ENCODE data around the gene PAIP2B.
A peak's percentile ranks its signal among the peaks of the same experiment; 100 is the strongest.
"Not testable (repeated sequence)": the region's sequence is repeated elsewhere in the genome, so short reads cannot be mapped to it uniquely, and the experiment has no call there.

Gene PAIP2B, protein sequence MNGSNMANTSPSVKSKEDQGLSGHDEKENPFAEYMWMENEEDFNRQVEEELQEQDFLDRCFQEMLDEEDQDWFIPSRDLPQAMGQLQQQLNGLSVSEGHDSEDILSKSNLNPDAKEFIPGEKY

DNA sequence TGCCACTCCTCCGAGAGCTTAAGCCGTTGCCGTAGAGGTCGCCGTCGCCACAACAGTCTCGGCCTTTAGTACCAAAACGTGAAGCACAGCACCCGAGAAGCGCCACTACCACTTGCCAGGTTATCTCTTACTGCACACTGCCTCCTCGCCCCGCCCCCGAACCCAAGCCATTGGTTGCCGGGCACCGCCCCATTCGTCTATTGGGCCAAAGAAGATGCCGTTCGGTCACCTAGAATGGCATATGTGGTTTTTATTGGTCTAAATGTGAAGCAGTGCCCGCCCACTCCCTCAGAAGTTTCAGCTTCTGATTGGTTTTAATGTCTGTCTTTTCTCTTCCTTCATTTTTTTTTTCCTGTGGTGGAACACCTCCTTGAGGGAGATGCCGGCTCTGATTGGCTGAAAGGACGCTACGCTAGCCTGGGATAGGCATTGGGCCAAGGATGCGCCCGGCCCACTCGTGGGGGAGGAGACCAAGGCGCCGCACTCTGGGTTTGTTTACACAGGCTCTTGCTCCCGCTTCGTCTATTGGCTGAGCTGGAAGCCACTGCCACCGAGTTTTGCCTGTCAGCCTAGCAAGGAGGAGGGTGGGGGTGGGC lies at the start of gene PAIP2B:
Gene PAIP2B, minus strand, starts transcription at position 139 of the 596 bp plus-strand sequence. CDS start 24,514 bp downstream, outside the sequence.
- DNase-seq: peak; percentile 98

DNA sequence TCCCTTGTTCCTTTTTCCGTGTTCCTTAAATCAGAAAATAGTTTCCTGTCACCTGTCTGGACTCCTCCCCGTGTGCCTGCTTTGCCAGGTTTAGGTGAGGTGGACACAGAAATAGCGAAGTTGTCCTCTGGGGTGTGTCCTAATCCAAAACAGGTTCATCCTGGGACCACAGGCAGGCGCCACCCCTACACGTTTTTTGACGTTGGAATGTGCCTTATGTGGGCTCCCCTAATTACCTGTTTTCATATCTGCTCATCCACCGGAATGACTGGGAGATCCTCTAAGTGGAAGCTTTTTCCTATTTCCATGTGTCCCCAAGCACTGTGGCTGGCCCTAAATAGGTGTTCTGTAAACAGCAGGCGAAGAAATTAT lies 49.0 kb upstream of the PAIP2B start:
- DNase-seq: no peak

DNA sequence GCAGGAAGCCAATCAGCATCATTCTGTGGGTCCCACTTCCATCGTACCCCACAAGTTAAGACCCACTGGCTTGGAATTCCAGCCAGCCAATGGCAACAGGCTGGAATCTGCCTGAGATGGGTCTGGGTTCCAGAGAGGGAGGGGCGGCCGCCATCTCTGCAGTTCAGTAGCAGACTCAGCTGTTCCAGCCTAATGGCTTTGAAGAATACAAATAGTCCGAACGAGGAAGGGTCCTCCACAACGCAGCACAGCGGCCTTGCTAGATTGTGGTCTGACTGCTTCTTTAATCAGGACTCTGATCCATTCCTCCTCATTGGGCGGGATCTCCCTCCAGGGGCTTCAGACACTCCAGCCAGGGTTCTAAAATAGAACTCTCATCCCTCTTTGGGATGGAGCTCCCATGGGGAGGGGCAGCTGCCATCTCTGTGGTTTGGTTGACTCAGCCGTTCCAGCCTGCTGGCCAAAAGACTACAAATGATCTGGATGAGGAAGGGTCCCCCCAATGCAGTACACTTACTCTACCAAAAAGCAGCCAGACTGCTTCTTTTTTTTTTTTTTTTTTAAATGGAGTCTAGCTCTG lies 42.7 kb upstream of the PAIP2B start:
- DNase-seq: no peak

DNA sequence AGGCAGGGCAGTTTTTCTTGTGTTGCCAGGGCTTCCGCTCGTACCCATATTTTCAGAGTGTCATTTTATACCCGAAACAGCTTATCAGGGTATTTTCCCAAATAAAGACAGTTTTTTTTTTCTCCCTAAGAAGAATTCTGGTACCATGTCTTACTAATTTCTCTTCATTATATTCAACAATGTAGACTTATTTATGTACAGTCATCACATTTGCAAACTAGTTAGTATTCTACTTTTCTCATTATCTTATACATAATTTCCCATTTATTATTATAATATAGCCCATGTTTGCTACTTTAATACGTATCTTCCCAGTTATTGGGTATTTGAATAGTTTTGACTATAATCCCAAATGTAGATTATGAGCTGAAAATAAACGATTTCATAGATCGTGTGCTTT lies 36.5 kb upstream of the PAIP2B start:
- no peak for DNase-seq

DNA sequence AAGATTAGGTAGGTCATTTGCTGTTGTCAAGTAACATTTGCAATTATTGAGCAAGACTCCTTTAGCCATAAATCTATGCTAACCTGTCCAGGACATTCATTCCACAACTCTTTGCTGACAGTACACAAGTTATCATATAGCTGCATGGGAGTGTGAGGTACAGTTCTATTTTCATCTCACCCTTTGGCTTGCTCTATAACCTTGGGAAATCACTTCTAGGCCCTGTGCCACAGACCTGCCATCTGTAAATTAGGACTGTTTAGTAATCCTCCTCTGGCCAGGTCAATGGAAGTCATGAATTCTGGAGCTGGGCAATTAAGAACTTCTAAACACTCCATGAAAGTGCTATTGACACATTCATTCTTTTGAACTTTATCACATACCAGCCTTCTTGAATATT lies 34.6 kb upstream of the PAIP2B start:
- DNase-seq: no peak

DNA sequence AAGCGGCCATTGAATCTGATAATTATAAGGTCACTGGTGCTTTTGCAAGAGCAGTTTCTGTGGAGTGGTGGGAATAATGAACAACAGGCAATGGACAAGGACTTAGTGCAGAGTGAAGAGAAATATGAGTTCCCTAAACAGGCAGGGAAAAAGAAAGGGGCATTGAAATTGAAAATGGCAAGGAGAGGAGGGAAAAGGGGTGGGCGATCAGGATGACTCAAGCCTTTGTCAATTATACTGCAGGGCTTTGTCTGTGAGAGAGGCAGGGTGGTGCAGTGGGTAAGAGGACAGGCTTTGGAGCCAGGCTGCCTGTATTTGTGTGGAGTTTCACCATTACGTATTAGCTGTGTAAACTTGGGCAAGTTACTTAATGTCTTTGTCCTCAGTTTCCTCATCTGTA lies 29.5 kb upstream of the PAIP2B start:
- no peak for DNase-seq

DNA sequence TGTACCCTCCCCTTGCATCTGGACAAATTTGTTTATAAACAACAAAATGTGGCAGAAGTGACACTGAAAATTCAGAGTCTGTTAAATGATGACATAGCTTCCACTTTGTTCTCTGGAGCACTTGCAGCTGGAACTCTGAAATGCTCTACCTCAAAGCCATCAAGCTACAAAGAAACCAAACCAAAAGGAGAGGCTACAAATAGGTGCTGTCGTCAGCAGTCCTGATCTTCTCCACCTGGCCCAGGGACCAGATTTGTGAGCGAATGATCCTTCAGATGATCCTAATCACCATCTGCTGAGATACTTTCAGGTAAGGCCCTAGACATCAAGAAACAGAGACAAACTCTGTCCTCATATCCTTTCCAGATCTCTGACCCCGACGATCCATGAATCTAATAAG lies 27.9 kb upstream of the PAIP2B start:
- DNase-seq: no peak

DNA sequence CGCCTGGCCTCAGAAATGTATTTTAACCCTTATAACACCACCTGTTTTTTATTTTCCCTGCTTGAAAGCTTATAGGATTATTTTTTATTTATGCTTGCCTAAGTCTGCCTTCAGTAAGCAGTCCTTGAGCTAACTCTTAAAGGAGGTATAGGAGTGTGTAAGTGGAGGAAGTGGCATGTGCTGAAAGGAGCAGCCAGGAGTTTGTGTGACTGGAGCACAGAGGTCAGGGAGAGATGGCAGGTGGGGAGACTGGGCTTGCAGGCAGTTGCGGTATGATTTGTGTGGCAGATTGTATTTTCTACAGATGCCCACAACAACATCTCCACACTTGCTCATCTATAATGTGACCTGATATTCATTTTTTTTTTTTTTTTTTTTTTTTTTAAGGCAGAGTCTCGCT lies 27.2 kb upstream of the PAIP2B start:
- DNase-seq: no peak

DNA sequence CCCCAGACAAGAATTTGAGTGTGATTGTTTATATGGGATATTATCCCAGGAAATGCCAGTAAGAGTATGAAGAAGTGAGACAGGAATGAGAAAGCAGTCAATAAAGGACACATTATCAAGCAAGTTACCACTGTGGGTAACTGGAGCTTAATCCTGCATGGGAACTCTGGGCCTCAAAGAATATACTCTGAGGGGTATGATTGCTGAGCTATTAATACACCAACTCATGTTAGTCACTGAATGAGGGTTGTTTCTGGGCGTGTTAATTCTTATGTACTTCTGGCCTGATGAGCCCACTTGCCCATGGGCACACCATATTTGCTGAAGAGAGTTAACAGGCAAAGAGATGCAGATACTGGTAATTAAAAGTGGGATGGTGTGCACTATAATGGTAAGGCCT lies 26.6 kb upstream of the PAIP2B start:
- no peak for DNase-seq

DNA sequence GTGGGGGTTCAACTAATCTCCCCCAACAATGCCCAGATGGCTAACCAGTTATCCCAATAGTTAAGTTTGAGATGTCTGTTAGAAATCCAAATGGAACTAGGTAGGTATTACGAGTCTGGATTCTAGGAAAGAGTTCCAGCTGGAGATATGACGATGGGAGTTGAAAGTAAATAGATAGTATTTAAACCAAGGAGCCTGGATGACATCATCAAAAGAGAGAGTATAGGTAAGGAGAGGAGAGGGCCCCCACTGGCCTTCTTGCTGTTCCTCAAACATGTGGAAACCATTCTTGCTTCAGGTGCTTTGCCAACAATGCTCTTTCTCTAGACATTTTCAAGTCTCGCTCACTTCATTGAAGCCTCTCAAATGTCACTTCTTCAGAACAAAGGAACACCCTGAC lies 26.0 kb upstream of the PAIP2B start:
- no peak for DNase-seq

DNA sequence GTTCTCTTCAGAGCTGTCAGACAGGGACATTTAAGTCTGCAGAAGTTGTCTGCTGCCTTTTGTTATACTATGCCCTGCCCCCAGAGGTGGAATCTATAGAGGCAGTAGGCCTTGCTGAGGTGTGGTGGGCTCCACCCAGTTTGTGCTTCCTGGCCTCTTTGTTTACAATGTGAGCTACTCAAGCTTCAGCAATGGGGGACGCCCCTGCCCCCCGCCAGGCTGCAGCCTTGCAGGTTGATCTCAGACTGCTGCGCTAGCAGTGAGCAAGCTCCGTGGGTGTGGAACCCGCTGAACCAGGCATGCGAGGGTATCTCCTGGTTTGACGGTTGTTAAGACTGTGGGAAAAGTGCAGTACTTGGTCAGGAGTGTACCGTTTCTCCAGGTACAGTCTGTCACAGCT lies 24.0 kb upstream of the PAIP2B start:
- DNase-seq: no peak

DNA sequence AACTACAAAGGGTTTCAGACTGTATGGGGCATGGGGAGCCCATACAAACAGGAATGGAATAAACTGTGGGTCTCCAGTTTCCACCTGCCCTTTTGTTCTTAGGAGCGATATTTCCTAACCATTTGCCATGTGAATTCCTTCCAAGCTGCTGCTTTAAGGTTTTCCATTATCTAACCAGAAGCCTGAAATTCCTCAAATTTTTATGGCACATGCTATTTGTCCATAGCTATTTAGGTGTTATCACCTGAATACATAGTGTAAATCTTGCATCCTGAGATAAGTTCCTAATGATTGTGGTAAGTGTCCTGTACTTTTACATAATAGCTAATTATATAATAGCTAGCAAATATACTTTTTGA lies 17.4 kb upstream of the PAIP2B start:
- DNase-seq: no peak

DNA sequence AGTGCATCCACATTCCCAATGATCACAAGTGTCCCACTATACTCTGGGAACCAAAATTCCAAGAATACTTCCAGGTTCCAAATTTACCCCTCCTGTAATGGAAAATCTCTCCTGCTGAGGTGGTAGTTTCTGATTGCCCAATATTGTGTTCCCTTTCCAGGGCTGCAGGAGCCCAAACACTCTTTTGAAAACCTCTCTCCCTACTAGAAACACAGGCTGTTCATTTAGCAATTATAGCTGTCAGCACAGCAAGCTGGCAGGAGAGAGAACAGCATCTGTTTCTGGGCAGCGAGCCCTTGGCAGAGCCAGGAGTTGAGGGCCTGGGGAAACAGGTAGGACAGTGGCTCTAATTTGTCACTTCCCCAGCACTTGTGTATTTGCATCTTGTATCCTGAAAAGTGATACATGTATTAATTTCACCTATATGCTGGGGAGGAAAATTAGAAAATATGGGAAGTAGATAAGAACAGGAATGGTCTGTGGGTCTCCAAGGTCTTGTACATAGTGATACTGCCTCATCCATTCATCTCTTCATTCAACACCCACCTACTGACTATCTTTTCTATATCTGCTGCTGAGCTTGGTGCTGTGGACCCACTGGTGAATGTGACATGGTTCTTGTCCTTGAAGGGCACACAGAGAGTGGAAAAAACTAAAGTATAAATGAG lies 16.9 kb upstream of the PAIP2B start:
- DNase-seq: no peak

DNA sequence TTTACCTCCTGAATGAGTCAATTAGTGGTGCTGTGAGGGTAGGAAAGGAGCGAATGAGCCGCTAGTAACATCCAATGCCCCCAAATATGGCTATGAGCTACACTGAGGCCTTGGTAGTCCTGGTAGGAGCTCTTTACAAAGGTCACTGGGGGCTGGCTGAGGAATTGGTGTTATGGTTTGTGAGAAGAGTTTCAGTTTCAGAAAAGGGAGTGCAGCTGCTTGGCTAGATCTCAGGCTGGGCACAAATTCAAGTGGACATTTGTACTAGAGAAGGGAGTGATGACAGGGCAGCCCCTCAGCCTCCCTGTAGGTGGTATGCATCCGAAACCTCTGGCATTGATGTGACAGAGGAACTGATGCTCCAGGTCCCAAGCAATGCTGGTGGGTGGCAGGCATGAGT lies 13.9 kb upstream of the PAIP2B start:
- DNase-seq: no peak

DNA sequence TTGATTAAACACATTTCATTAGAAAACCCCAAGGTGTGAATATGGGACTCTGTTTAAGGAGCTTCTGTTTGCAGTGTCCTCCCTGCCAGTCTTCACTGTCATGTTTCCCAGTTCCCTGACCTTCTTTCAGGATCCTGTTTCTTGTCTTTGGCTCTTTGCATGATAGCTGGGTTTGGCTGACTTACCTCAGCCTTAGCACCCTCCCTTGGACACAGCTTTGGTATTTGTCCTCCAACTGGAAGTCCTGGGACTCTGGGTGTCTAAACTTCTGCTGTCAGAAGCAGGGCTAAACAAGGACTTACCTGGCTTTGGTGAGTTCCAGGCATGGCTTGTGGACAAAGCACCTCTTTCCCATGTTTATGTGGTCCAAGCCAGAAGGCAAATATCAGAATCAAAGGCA lies 11.2 kb upstream of the PAIP2B start:
- no peak for DNase-seq

DNA sequence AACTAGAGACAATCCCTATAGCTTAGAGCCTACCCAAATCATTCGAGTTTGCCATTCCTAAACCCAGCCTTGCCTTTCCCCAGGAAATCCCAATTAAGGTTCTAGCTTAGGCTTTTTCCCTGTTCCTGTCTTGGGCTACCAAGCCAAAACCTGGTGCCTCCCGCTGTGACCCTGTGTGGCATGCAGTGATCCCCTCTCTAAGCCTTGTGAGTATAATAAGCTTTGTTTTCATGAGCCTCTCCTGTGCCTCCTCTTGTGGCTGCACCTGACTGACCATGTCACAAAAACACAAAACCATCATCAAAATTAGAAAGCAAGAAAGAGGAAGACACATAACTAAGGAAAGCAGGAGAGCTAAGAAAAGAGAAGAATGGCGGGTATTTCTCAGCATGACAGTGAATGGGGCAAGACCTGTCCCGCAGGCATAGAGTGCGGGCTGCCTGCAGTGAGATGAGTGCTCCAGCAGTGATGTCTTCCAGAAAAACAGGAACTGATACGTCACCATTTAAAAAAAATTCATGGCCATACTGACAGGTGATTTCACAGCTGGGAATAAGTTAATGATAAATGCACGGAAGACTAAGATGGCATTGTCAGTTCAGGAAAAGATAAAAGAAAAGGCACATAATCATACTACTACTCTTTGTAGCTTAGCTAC lies 9.2 kb upstream of the PAIP2B start:
- DNase-seq: no peak

DNA sequence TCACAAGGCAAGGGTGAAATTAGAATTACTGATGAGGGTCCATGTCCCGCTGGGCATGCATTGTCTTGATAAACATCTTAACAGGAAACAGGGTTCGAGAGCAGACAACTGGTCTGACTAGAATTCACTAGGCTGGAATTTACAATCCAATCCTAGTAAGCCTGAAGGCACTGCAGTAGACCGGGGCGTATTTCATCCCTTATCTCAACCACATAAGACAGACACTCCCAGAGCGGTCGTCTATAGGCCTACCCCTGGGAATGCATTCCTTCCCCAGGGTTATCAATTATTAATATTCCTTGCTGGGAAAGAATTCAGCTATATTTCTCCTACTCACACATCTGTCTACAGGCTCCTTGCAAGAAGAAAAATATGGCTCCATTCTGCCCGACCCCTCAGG lies 6.2 kb upstream of the PAIP2B start:
- DNase-seq: not testable (repeated sequence)

DNA sequence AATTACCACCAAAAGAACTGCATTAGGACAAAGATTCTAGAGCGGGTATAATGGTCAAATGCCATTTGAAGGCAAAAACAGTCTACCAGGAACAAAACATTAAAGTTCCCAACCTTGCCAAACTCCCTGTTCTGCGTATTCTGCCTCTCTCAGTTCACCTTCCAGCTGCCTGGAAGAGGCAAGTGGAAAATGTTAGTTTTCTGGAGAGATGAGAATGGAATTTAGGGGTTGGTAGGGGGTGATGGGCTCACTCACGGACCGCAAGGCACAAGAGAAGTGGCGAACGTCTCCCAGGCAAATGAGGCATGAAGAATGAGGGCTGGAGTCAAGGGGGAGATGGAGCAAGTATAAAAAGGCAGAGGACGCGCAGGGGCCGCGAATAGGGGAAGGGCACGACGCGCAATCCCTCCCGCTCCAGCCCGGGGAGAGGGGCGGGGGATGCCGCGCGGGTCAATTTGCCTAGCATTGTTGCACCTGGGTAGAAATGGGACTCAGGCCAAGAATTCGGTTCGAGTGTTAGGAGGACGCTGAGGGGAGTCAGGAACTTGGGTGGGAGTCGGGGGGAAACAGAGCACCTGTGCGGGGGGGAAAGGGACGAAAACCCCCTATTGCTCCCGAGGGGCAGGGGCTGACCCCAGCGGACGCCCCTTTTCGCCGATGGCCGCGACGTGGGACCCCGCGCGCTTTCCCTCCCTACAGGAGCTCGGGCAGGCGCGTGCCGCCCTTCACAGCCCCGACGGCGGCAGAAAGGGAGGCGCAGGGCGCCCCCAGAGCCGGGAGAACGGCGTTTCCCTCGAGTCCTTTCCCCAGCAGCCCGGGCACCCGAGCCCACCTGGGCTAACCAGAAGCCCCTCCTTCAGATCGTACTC lies 573 bp downstream of the PAIP2B start:
- DNase-seq: peak; percentile 23

DNA sequence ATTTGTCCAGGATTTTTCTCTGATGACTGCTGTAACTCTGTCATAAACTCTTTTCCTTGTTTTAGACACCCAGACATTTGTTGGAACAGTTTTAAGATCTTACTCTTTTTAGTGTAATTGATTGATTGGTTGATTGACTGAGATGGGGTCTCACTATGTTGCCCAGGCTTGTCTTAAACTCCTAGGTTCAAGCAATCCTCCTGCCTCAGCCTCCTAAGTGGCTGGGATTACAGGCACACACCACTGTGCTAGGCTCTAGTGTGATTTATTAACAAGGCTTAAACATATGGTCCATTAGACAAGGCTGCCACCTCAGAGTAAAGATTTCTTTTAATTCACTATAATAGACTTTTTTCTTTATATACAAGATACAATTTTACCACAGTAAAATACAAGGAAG lies 2.0 kb downstream of the PAIP2B start:
- no peak for DNase-seq

DNA sequence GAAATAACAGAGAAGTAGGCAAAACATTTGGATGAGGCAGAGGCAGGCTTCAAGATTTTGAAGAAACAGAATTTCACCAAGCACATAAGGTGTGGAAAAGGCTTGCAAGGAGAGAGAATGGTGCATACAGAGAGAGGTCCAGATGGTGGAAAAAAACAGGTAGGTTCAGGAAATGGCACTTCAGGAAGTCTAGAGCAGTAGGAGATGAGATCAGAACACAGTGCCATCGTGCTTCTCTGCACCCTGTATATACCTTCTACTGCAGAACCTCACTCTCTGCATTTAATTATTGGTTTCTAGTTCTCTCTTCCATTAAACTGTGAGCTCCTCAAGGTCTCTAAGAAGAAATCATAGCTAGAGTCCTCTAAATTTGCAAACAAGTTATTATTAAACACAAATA lies 2.4 kb downstream of the PAIP2B start:
- no peak for DNase-seq

DNA sequence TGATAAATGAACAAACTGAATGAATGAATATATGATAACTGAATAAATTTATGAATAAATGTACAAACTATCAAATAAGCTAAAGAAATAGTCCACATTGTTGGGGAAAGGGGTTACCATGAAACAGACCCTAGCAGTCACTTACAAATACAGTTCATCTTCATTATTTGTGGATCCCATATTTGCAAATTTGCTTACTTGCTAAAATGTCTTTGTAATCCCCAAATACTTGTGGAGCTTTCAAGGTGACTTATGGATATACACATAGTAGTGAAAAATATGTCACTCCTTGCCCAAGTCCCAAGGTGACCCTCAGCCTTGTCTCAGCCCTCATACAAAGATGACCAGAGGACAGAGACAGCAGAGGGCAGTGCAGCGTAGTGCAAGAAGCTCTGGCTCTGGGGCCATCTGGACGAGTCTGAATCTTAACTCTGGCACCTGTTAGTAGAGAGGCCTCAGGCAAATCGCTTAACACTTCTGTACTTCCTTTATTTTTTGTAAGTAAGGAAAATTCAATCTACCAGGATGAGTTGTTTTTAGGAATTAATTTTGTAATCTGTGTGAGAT lies 3.1 kb downstream of the PAIP2B start:
- no peak for DNase-seq

DNA sequence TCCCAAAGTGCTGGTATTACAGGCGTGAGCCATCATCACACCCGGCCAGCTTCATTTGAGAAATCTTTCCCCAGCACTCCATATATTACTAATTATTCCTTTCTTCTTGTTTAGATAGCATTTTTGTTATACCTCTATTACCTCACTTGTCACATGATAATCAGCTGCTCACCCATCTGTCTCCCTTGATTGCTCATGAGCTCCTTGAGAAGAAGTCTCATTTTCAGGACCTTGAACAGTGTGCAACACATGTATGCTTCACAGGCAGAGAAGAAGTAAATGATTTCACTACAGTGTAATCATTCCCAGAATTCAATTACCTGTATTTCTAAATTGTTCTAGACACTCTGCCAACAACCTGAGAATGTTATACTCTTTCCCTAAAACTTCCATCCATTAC lies 6.2 kb downstream of the PAIP2B start:
- DNase-seq: no peak

DNA sequence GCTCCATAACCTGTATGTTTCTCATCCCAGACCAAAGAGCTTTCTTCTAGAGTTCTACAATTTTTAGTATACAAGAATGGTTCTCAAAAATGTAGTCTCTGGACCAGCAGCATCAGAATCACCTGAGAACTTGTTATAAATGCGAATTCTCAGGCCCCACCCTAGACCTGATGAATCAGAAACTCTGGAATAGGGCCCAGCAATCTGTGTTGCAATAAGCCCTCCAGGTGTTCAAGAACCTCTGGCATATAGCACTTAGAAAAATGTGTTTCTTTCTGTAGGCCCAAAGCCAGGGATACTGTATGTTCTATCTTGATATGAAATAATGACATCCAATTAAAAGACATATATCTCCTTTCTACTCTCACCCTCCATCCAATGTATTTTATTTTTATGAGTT lies 10.4 kb downstream of the PAIP2B start:
- no peak for DNase-seq
